Measurements from ENCODE around the gene SFXN5.
A peak's percentile ranks its signal among the peaks of the same experiment; 100 is the strongest.

The SFXN5 gene

GRCh38 chr2:72923833-72924352 lies 147.6 kb downstream of the SFXN5 start:
- H3K4me3 ChIP-seq (ENCODE audit: low read length), result peak overlapping the region; percentile 53; the same call in 1 of the 2 replicates
- no peak overlapping the region for H3K27ac ChIP-seq (ENCODE audit: low read length)
- peaks cover 11% of the 10 kb centered on the region for H3K4me1 ChIP-seq (ENCODE audit: insufficient read depth, low read length)
- H3K27me3 ChIP-seq (ENCODE audit: insufficient read depth, low read length), result peaks cover 100% of the 10 kb centered on the region
- H3K9ac ChIP-seq (ENCODE audit: low read depth, low read length), result no peak overlapping the region
- peaks cover 9% of the 10 kb centered on the region; the same call in 1 of the 2 replicates for H3K9me3 ChIP-seq (ENCODE audit: insufficient read depth, low read depth, low read length)
- H3K36me3 ChIP-seq (ENCODE audit: insufficient read depth, low read depth, low read length), result no peaks in the 10 kb centered on the region

- H3K4me1 ChIP-seq (ENCODE audit: insufficient read depth, low read length), result peaks cover 14% of the 10 kb centered on the region
- H3K27me3 ChIP-seq (ENCODE audit: insufficient read depth, low read length), result peaks cover 100% of the 10 kb centered on the region
- no peaks in the 10 kb centered on the region for H3K36me3 ChIP-seq (ENCODE audit: insufficient read depth, low read depth, low read length)
- H3K9me3 ChIP-seq (ENCODE audit: insufficient read depth, low read depth, low read length), result peaks cover 9% of the 10 kb centered on the region; the same call in 1 of the 2 replicates
- no peak overlapping the region for H3K9ac ChIP-seq (ENCODE audit: low read depth, low read length)
- H3K27ac ChIP-seq (ENCODE audit: low read length), result no peak overlapping the region
- no peak overlapping the region for H3K4me3 ChIP-seq (ENCODE audit: low read length)
Measured at GRCh38 chr2:72921853-72922252, 149.7 kb downstream of the SFXN5 start.

- peaks cover 100% of the 10 kb centered on the region for H3K27me3 ChIP-seq (ENCODE audit: insufficient read depth, low read length)
- H3K9ac ChIP-seq (ENCODE audit: low read depth, low read length), result no peak overlapping the region
- peak overlapping the region; percentile 56; the same call in 1 of the 2 replicates for H3K4me3 ChIP-seq (ENCODE audit: low read length)
- H3K9me3 ChIP-seq (ENCODE audit: insufficient read depth, low read depth, low read length), result peaks cover 9% of the 10 kb centered on the region; the same call in 1 of the 2 replicates
- H3K27ac ChIP-seq (ENCODE audit: low read length), result no peak overlapping the region
- peaks cover 14% of the 10 kb centered on the region for H3K4me1 ChIP-seq (ENCODE audit: insufficient read depth, low read length)
- H3K36me3 ChIP-seq (ENCODE audit: insufficient read depth, low read depth, low read length), result no peaks in the 10 kb centered on the region
Measured at GRCh38 chr2:72921088-72921851, 150.2 kb downstream of the SFXN5 start.

- H3K9ac ChIP-seq (ENCODE audit: low read depth, low read length), result no peak overlapping the region
- H3K36me3 ChIP-seq (ENCODE audit: insufficient read depth, low read depth, low read length), result no peaks in the 10 kb centered on the region
- H3K27ac ChIP-seq (ENCODE audit: low read length), result no peak overlapping the region
- H3K9me3 ChIP-seq (ENCODE audit: insufficient read depth, low read depth, low read length), result peaks cover 9% of the 10 kb centered on the region; the same call in 1 of the 2 replicates
- H3K4me3 ChIP-seq (ENCODE audit: low read length), result peak overlapping the region; percentile 56
- peaks cover 9% of the 10 kb centered on the region for H3K4me1 ChIP-seq (ENCODE audit: insufficient read depth, low read length)
- H3K27me3 ChIP-seq (ENCODE audit: insufficient read depth, low read length), result peaks cover 100% of the 10 kb centered on the region
Measured at GRCh38 chr2:72920318-72921087, 151.0 kb downstream of the SFXN5 start.

- Histone ChIP-seq H3K9me3 (ENCODE audit: insufficient read depth, low read depth, low read length) (peaks cover 9% of the 10 kb centered on the region; the same call in 1 of the 2 replicates), H3K9ac (ENCODE audit: low read depth, low read length) (no peak overlapping the region), H3K4me3 (ENCODE audit: low read length) (peak overlapping the region; percentile 56), H3K27me3 (ENCODE audit: insufficient read depth, low read length) (peaks cover 100% of the 10 kb centered on the region), H3K4me1 (ENCODE audit: insufficient read depth, low read length) (peaks cover 14% of the 10 kb centered on the region), H3K36me3 (ENCODE audit: insufficient read depth, low read depth, low read length) (no peaks in the 10 kb centered on the region), H3K27ac (ENCODE audit: low read length) (no peak overlapping the region)
Measured at GRCh38 chr2:72919414-72920317, 151.8 kb downstream of the SFXN5 start.

- peaks cover 24% of the 10 kb centered on the region for H3K4me1 ChIP-seq (ENCODE audit: insufficient read depth, low read length)
- H3K27ac ChIP-seq (ENCODE audit: low read length), result no peak overlapping the region
- peaks cover 100% of the 10 kb centered on the region for H3K27me3 ChIP-seq (ENCODE audit: insufficient read depth, low read length)
- H3K9ac ChIP-seq (ENCODE audit: low read depth, low read length), result peak overlapping the region; percentile 37; the same call in 1 of the 2 replicates
- H3K36me3 ChIP-seq (ENCODE audit: insufficient read depth, low read depth, low read length), result no peaks in the 10 kb centered on the region
- peak overlapping the region; percentile 61; the same call in 1 of the 2 replicates for H3K4me3 ChIP-seq (ENCODE audit: low read length)
- H3K9me3 ChIP-seq (ENCODE audit: insufficient read depth, low read depth, low read length), result peaks cover 8% of the 10 kb centered on the region; the same call in 1 of the 2 replicates
Measured at GRCh38 chr2:72917877-72918553, 153.5 kb downstream of the SFXN5 start.

- no peaks in the 10 kb centered on the region for H3K36me3 ChIP-seq (ENCODE audit: insufficient read depth, low read depth, low read length)
- H3K9me3 ChIP-seq (ENCODE audit: insufficient read depth, low read depth, low read length), result peaks cover 6% of the 10 kb centered on the region; the same call in 1 of the 2 replicates
- H3K4me1 ChIP-seq (ENCODE audit: insufficient read depth, low read length), result peaks cover 24% of the 10 kb centered on the region
- H3K4me3 ChIP-seq (ENCODE audit: low read length), result peak within 1 kb of the TSS; percentile 61
- peaks cover 100% of the 10 kb centered on the region for H3K27me3 ChIP-seq (ENCODE audit: insufficient read depth, low read length)
- H3K27ac ChIP-seq (ENCODE audit: low read length), result no peak within 1 kb of the TSS
- peak within 1 kb of the TSS; percentile 42; the same call in 1 of the 2 replicates for H3K9ac ChIP-seq (ENCODE audit: low read depth, low read length)
Measured at GRCh38 chr2:72917138-72917876, 154.2 kb downstream of the SFXN5 start, which contains the start of gene EMX1. EMX1 (plus strand) TSS chr2:72917519; CDS start chr2:72917853, 334 bp downstream.

GRCh38 chr2:72916743-72917137 lies 154.8 kb downstream of the SFXN5 start:
- Histone ChIP-seq H3K4me3 (ENCODE audit: low read length) (peak overlapping the region; percentile 61), H3K9me3 (ENCODE audit: insufficient read depth, low read depth, low read length) (peaks cover 5% of the 10 kb centered on the region; the same call in 1 of the 2 replicates), H3K9ac (ENCODE audit: low read depth, low read length) (peak overlapping the region; percentile 42; the same call in 1 of the 2 replicates), H3K4me1 (ENCODE audit: insufficient read depth, low read length) (peaks cover 24% of the 10 kb centered on the region), H3K36me3 (ENCODE audit: insufficient read depth, low read depth, low read length) (no peaks in the 10 kb centered on the region), H3K27me3 (ENCODE audit: insufficient read depth, low read length) (peaks cover 100% of the 10 kb centered on the region), H3K27ac (ENCODE audit: low read length) (no peak overlapping the region)

GRCh38 chr2:72915907-72916742 lies 155.4 kb downstream of the SFXN5 start:
- Histone ChIP-seq H3K27ac (ENCODE audit: low read length) (no peak overlapping the region), H3K27me3 (ENCODE audit: insufficient read depth, low read length) (peaks cover 100% of the 10 kb centered on the region), H3K36me3 (ENCODE audit: insufficient read depth, low read depth, low read length) (no peaks in the 10 kb centered on the region), H3K4me1 (ENCODE audit: insufficient read depth, low read length) (peaks cover 24% of the 10 kb centered on the region; the same call in 1 of the 2 replicates), H3K9ac (ENCODE audit: low read depth, low read length) (no peak overlapping the region; the same call in 1 of the 2 replicates), H3K4me3 (ENCODE audit: low read length) (peak overlapping the region; percentile 61), H3K9me3 (ENCODE audit: insufficient read depth, low read depth, low read length) (peaks cover 2% of the 10 kb centered on the region; the same call in 1 of the 2 replicates)

Data from iPS-20b (cell line).